Esophagus muscularis mucosa (tissue), 4 donors: ENCODE measurements around the gene SPAG7. TPM values are rescaled to one million over a fixed set of nuclear protein-coding genes. Genes with fewer than 3 reads are reported as not detected.

Source experiments
- DNase-seq: peaks from one replicate; pipeline ENCODE4 v3.0.0-alpha.2; 2017; ENCODE audit errors: extremely low spot score
- H3K27ac ChIP-seq, 4 donors: fragments of 200-600 bp; sonication (generic); replicated peaks in 1 of 4; 1 replicate in 3 of 4; 2 replicates in 1 of 4; pipeline ENCODE4 v1.5.1; 2016 to 2019; ENCODE audit warnings: mild to moderate bottlenecking in 1 of 4
- H3K27me3 ChIP-seq, 4 donors: fragments of 200-600 bp; sonication (generic); one replicate each; pipeline versions ENCODE4 v1.5.1 to v1.6.0; 2016 to 2019
- H3K36me3 ChIP-seq, 4 donors: fragments of 200-600 bp; sonication (generic); one replicate each; pipeline ENCODE4 v1.5.1; 2016 to 2019
- H3K4me1 ChIP-seq, 4 donors: fragments of 200-600 bp; sonication (generic); one replicate each; pipeline ENCODE4 v1.5.1; 2016 to 2019
- H3K4me3 ChIP-seq, 4 donors: fragments of 200-600 bp; sonication (generic); 1 replicate in 2 of 4; 2 replicates in 2 of 4; pipeline ENCODE4 v1.5.1; 2016 to 2019; ENCODE audit warnings: mild to moderate bottlenecking in 4 of 4, moderate library complexity in 1 of 4
- H3K9me3 ChIP-seq, 4 donors: fragments of 200-600 bp; sonication (generic); 1 replicate in 3 of 4; 2 replicates in 1 of 4; pipeline ENCODE4 v1.5.1; 2016 to 2019
- EP300 ChIP-seq: sonication (generic); formaldehyde crosslinking; IDR thresholded peaks from one replicate; pipeline ENCODE4 v1.6.1; 2017; ENCODE audit warnings: antibody characterized with exemption
- POLR2A ChIP-seq: fragments of 450-650 bp; IDR thresholded peaks from one replicate; pipeline ENCODE4 v1.6.1; 2017; ENCODE audit warnings: antibody characterized with exemption, moderate library complexity, mild to moderate bottlenecking, low read depth
- POLR2AphosphoS5 ChIP-seq, 2 donors: sonication (generic); formaldehyde crosslinking; IDR thresholded peaks; one replicate each; pipeline ENCODE4 v1.6.1; 2017; ENCODE audit warnings: antibody characterized with exemption in 2 of 2
- WGBS: methylation state at CpG from one replicate; pipeline ENCODE4 v1.1.5; 2018; 5-methylcytosine and 5-hydroxymethylcytosine counted together
- intact Hi-C: fragments of 100-400 bp; cut with DNase I; formaldehyde crosslinking; loops from one replicate; pipeline ENCODE4 v1.15.1; 2023
- total RNA-seq, 4 donors: library from RNA; depleted of rRNA; stranded (reverse); fragments of >200 nt; gene quantifications; one replicate each; pipeline versions ENCODE4 v1.1.0 to v1.2.1, GENCODE V29; 2016
- TF ChIP-seq, protein P1 (sequence below), 3 experiments: fragments of 200-600 bp in 2 of 3; fragments of 450-650 bp in 1 of 3; sonication (generic) in 2 of 3; IDR thresholded peaks; one replicate each; pipeline ENCODE4 v1.5.1; 2017 to 2019; ENCODE audit warnings: antibody characterized with exemption in 3 of 3, mild to moderate bottlenecking in 2 of 3, moderate library complexity in 1 of 3

SPAG7 gene
- total RNA-seq, 4 donors from 2014 or later, result 45.5 to 74.7 (median 63.6) TPM

DNA sequence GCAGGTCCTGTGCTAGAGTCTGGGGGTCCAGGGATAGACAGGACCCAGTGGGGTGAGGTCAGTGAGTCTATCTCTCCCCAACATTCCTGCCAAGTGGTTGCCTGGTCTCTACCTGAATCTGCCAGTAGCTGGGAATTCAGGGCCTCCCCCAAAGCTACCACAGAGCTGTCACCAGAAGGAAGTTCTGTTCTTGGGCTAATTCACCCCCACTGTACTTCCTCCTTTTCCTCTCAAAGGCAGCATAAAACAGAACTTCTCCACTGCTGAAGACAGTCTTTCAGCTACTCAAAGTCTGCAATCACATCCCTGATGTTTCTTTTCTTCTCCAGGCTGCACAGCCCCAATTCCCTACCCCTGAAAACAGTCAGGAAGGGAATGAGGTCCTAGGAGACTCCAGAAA is 11.1 kb upstream of the SPAG7 start:
- no peak overlapping the region for H3K27ac ChIP-seq
- H3K27me3 ChIP-seq, result no peaks in the 10 kb centered on the region
- no peak for DNase-seq
- peaks cover 54 to 91% (median 82%) of the 10 kb centered on the region in 4 donors for H3K36me3 ChIP-seq
- intact Hi-C loops, result no loop called here
- no peak for TF ChIP-seq POLR2A
- TF ChIP-seq, protein P1, sequence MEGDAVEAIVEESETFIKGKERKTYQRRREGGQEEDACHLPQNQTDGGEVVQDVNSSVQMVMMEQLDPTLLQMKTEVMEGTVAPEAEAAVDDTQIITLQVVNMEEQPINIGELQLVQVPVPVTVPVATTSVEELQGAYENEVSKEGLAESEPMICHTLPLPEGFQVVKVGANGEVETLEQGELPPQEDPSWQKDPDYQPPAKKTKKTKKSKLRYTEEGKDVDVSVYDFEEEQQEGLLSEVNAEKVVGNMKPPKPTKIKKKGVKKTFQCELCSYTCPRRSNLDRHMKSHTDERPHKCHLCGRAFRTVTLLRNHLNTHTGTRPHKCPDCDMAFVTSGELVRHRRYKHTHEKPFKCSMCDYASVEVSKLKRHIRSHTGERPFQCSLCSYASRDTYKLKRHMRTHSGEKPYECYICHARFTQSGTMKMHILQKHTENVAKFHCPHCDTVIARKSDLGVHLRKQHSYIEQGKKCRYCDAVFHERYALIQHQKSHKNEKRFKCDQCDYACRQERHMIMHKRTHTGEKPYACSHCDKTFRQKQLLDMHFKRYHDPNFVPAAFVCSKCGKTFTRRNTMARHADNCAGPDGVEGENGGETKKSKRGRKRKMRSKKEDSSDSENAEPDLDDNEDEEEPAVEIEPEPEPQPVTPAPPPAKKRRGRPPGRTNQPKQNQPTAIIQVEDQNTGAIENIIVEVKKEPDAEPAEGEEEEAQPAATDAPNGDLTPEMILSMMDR (IDR thresholded peaks at IDR 0.05), result no peak
- no peak for TF ChIP-seq POLR2AphosphoS5 (IDR thresholded peaks at IDR 0.05)
- TF ChIP-seq EP300, result no peak
- no peak overlapping the region for H3K4me3 ChIP-seq
- H3K9me3 ChIP-seq, result no peaks in the 10 kb centered on the region
- H3K4me1 ChIP-seq, result peaks cover under 1 to 19% (median 13%) of the 10 kb centered on the region in 4 donors

DNA sequence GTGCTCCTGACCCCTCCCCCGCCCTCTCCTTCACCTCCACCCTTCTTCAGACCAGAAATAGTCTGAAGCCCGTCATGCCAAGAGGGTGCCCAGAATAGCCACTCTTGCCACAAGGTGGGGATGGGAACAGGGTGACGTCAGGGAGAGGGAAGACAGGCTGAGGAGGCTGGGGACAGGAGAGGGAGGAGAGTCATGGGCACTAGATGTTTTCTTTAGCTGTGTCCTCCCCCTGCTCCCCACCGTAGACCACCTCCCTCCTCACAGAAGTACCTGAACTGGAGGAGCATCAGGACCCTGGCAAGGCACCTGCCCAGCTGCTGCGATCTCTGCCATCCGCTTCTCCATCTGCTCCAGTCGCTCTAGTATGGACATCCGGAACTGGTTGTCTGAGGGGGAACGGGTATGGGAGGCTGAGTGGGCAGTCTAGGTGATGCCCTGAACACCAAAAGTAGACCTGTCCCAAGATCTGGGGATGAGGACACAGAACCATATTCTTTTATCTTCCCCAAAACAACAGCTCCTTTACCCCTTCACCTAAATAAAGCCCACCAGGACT is 6.6 kb upstream of the SPAG7 start:
- Histone ChIP-seq H3K36me3 (peaks cover 62 to 92% (median 83%) of the 10 kb centered on the region in 4 donors), H3K9me3 (no peaks in the 10 kb centered on the region), H3K27me3 (no peaks in the 10 kb centered on the region), H3K4me3 (no peak overlapping the region), H3K4me1 (peaks cover 18 to 28% (median 22%) of the 10 kb centered on the region in 4 donors), H3K27ac (peak overlapping the region; percentile 8 to 97 (median 44))
- 78% methylated on average over 8 of the region's 9 CpGs for WGBS
- intact Hi-C loops, result no loop called here
- TF ChIP-seq POLR2AphosphoS5 (IDR thresholded peaks at IDR 0.05) (no peak), POLR2A (no peak), EP300 (no peak)
- TF ChIP-seq, protein P1 (IDR thresholded peaks at IDR 0.05), result no peak
- no peak for DNase-seq

DNA sequence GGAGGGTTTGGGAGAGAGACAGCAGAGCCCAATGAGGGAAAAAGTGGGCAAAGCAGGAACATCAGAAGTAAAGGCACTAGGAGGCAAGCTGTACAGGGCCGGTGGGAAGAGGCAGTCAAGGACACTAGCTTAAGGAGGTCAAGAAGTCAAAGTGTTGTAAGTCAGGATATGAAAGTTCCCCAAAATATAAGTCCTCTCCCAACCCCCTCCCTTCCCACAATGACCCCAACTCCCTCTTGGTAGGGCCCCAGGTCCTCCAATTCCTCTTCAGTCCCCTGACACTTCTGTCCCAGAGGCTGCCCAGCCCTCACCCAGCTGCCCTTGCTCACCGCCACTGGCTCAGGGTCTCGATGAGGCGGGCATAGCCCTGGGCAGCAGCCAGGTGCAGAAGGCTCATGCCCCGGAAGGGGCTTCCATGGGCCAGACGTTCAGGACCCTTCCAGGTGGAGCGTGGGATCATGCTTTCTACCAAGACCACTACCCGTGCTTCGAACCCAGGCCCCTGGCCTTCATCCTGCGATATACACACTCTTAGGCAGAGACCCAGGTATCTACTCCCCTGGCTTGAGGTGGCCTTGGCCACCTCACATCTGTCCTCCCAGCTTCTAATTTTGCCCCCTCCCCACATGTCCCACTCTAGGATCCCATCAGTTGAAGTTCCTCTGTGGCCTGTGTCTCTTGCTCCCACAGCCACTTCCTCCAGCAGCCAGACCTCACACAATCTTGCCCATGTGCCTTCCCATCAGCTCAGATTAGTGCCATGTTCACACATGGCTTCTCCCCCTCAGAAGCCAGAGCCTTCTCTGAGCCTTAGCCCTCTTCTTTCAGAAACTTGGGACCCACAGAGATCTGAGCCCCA is 5.9 kb upstream of the SPAG7 start:
- H3K36me3 ChIP-seq, result peaks cover 57 to 89% (median 78%) of the 10 kb centered on the region in 4 donors
- no peaks in the 10 kb centered on the region for H3K9me3 ChIP-seq
- intact Hi-C loops, result no loop called here
- no peaks in the 10 kb centered on the region for H3K27me3 ChIP-seq
- 91% methylated on average over 4 of the region's 10 CpGs for WGBS
- H3K4me1 ChIP-seq, result peaks cover 25 to 33% (median 29%) of the 10 kb centered on the region in 4 donors
- H3K4me3 ChIP-seq, result no peak overlapping the region
- no peak for DNase-seq
- peak overlapping the region in 3 of 4 donors; percentile 43 to 97 (median 93) for H3K27ac ChIP-seq
- TF ChIP-seq POLR2A, result no peak
- no peak for TF ChIP-seq POLR2AphosphoS5 (IDR thresholded peaks at IDR 0.05)
- TF ChIP-seq, protein P1 (IDR thresholded peaks at IDR 0.05), result no peak
- no peak for TF ChIP-seq EP300

DNA sequence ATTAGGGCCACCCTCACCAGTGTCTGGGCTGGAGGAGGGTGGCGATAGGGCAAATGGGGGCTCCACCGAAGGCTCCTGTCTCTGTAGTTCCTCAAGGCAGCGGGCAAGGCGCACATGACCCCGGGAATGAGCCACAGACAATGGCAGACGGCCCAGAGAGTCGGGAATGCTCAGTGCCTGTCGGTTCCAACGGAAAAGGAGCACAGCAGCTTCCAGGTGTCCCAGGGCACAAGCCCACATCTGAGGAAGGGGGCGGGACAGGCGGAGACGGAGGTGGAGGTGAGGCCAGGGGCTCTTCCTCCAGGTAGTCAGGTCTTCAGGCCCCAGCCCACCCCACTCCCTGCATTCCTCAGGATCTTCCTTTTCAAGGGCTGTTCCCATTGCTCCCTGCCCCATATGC is 5.1 kb upstream of the SPAG7 start:
- intact Hi-C loops, result no loop called here
- TF ChIP-seq POLR2A (no peak), POLR2AphosphoS5 (IDR thresholded peaks at IDR 0.05) (no peak), EP300 (no peak)
- TF ChIP-seq, protein P1 (IDR thresholded peaks at IDR 0.05), result no peak
- peak overlapping the region in 3 of 4 donors; percentile 43 to 97 (median 93) for H3K27ac ChIP-seq
- 81% methylated on average over 12 of the region's 12 CpGs for WGBS
- H3K9me3 ChIP-seq, result no peaks in the 10 kb centered on the region
- H3K36me3 ChIP-seq, result peaks cover 50 to 82% (median 71%) of the 10 kb centered on the region in 4 donors
- H3K4me1 ChIP-seq, result peaks cover 31 to 38% (median 35%) of the 10 kb centered on the region in 4 donors
- no peak for DNase-seq
- H3K27me3 ChIP-seq, result no peaks in the 10 kb centered on the region
- no peak overlapping the region for H3K4me3 ChIP-seq
